ENCODE results near the gene C9orf50. TPM values are rescaled to one million over a fixed set of nuclear protein-coding genes. Genes with fewer than 3 reads are reported as not detected.

C9orf50 gene
- total RNA-seq, 1 donor from 2014 or later, result 0.56 TPM

GRCh38 chr9:129598089-129598596, 22.8 kb downstream of the C9orf50 start:
- no peak for DNase-seq
- peaks cover 7% of the 10 kb centered on the region for H3K27me3 Mint-ChIP-seq (ENCODE audit: unreplicated experiment)
- H3K4me1 Mint-ChIP-seq (ENCODE audit: low read depth, unreplicated experiment), result peaks cover 22% of the 10 kb centered on the region
- H3K27ac Mint-ChIP-seq (ENCODE audit: unreplicated experiment), result no peak overlapping the region
- H3K36me3 Mint-ChIP-seq (ENCODE audit: unreplicated experiment), result no peaks in the 10 kb centered on the region
- peak overlapping the region; percentile 46 for H3K4me3 Mint-ChIP-seq (ENCODE audit: unreplicated experiment)
- no peak for TF ChIP-seq CTCF (IDR thresholded peaks at IDR 0.05; ENCODE audit: partially characterized antibody, unreplicated experiment)
- H3K9me3 Mint-ChIP-seq (ENCODE audit: unreplicated experiment), result no peaks in the 10 kb centered on the region

- Mint-ChIP-seq H3K4me1 (ENCODE audit: low read depth, unreplicated experiment) (peaks cover 22% of the 10 kb centered on the region), H3K27ac (ENCODE audit: unreplicated experiment) (no peak overlapping the region), H3K9me3 (ENCODE audit: unreplicated experiment) (no peaks in the 10 kb centered on the region), H3K27me3 (ENCODE audit: unreplicated experiment) (peaks cover 6% of the 10 kb centered on the region), H3K4me3 (ENCODE audit: unreplicated experiment) (no peak overlapping the region), H3K36me3 (ENCODE audit: unreplicated experiment) (no peaks in the 10 kb centered on the region)
- no peak for TF ChIP-seq CTCF (IDR thresholded peaks at IDR 0.05; ENCODE audit: partially characterized antibody, unreplicated experiment)
- peak; percentile 48 for DNase-seq
These were observed 23.4 kb downstream of the C9orf50 start for GRCh38 chr9:129597355-129598088.

- DNase-seq, result peak; percentile 60
- Mint-ChIP-seq H3K27me3 (ENCODE audit: unreplicated experiment) (peaks cover 6% of the 10 kb centered on the region), H3K4me1 (ENCODE audit: low read depth, unreplicated experiment) (peaks cover 26% of the 10 kb centered on the region), H3K9me3 (ENCODE audit: unreplicated experiment) (no peaks in the 10 kb centered on the region), H3K27ac (ENCODE audit: unreplicated experiment) (peak overlapping the region; percentile 43), H3K36me3 (ENCODE audit: unreplicated experiment) (no peaks in the 10 kb centered on the region), H3K4me3 (ENCODE audit: unreplicated experiment) (peak overlapping the region; percentile 71)
- no peak for TF ChIP-seq CTCF (IDR thresholded peaks at IDR 0.05; ENCODE audit: partially characterized antibody, unreplicated experiment)
These were observed 24.2 kb downstream of the C9orf50 start for GRCh38 chr9:129596541-129597331.

GRCh38 chr9:129595903-129596540, 24.9 kb downstream of the C9orf50 start:
- Mint-ChIP-seq H3K27me3 (ENCODE audit: unreplicated experiment) (peaks cover 6% of the 10 kb centered on the region), H3K27ac (ENCODE audit: unreplicated experiment) (no peak overlapping the region), H3K4me1 (ENCODE audit: low read depth, unreplicated experiment) (peaks cover 26% of the 10 kb centered on the region), H3K36me3 (ENCODE audit: unreplicated experiment) (no peaks in the 10 kb centered on the region), H3K9me3 (ENCODE audit: unreplicated experiment) (no peaks in the 10 kb centered on the region), H3K4me3 (ENCODE audit: unreplicated experiment) (peak overlapping the region; percentile 56)
- DNase-seq, result no peak
- no peak for TF ChIP-seq CTCF (IDR thresholded peaks at IDR 0.05; ENCODE audit: partially characterized antibody, unreplicated experiment)
